ENCODE data around the gene ABCA12. TPM values are rescaled to one million over a fixed set of nuclear protein-coding genes. Genes with fewer than 3 reads are reported as not detected.

ABCA12 gene
- total RNA-seq, 2 experiments from 2014 or later: not detected

- no peak overlapping the region for H3K4me3 Mint-ChIP-seq
- H3K36me3 ChIP-seq (ENCODE audit: insufficient read depth, low read length): no peaks in the 10 kb centered on the region
- H3K27me3 Mint-ChIP-seq: peaks cover 20% of the 10 kb centered on the region
- H3K4me1 Mint-ChIP-seq (ENCODE audit: low read depth): no peaks in the 10 kb centered on the region
- TF ChIP-seq, protein P1, sequence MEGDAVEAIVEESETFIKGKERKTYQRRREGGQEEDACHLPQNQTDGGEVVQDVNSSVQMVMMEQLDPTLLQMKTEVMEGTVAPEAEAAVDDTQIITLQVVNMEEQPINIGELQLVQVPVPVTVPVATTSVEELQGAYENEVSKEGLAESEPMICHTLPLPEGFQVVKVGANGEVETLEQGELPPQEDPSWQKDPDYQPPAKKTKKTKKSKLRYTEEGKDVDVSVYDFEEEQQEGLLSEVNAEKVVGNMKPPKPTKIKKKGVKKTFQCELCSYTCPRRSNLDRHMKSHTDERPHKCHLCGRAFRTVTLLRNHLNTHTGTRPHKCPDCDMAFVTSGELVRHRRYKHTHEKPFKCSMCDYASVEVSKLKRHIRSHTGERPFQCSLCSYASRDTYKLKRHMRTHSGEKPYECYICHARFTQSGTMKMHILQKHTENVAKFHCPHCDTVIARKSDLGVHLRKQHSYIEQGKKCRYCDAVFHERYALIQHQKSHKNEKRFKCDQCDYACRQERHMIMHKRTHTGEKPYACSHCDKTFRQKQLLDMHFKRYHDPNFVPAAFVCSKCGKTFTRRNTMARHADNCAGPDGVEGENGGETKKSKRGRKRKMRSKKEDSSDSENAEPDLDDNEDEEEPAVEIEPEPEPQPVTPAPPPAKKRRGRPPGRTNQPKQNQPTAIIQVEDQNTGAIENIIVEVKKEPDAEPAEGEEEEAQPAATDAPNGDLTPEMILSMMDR (IDR thresholded peaks at IDR 0.05): no peak
- intact Hi-C loops (cut with DNase I, micrococcal nuclease): no loop called here
- no peaks in the 10 kb centered on the region for H3K27me3 ChIP-seq (ENCODE audit: control insufficient read depth in 1 of 2, insufficient read depth in 2 of 2, low read length in 2 of 2)
- no peak overlapping the region for H3K27ac ChIP-seq (ENCODE audit: low read depth in 1 of 2, low read length in 2 of 2)
- ChIA-PET POLR2A (no interaction called here), CTCF (no interaction called here)
- DNase-seq (no peak), ATAC-seq (ENCODE audit: poor library complexity) (no peak)
- H3K9me3 ChIP-seq (ENCODE audit: control insufficient read depth in 1 of 2, insufficient read depth in 1 of 2, low read length in 2 of 2): no peaks in the 10 kb centered on the region
- no peak overlapping the region for H3K4me3 ChIP-seq (ENCODE audit: low read length)
- H3K4me1 ChIP-seq (ENCODE audit: insufficient read depth, low read length): no peaks in the 10 kb centered on the region
- H3K27ac Mint-ChIP-seq: no peak overlapping the region
- no peaks in the 10 kb centered on the region for H3K36me3 Mint-ChIP-seq (ENCODE audit: low read depth)
- H3K9me3 Mint-ChIP-seq: no peaks in the 10 kb centered on the region
Observed at GRCh38 chr2:214889301-214889700, 249.1 kb downstream of the ABCA12 start.

GRCh38 chr2:214881647-214882202, 256.7 kb downstream of the ABCA12 start:
- Histone ChIP-seq H3K36me3 (ENCODE audit: insufficient read depth, low read length) (no peaks in the 10 kb centered on the region), H3K4me3 (ENCODE audit: low read length) (no peak overlapping the region), H3K9me3 (ENCODE audit: control insufficient read depth in 1 of 2, insufficient read depth in 1 of 2, low read length in 2 of 2) (no peaks in the 10 kb centered on the region), H3K4me1 (ENCODE audit: insufficient read depth, low read length) (no peaks in the 10 kb centered on the region), H3K27ac (ENCODE audit: low read depth in 1 of 2, low read length in 2 of 2) (no peak overlapping the region), H3K27me3 (ENCODE audit: control insufficient read depth in 1 of 2, insufficient read depth in 2 of 2, low read length in 2 of 2) (no peaks in the 10 kb centered on the region)
- intact Hi-C loops (cut with DNase I, micrococcal nuclease): no loop called here
- DNase-seq (no peak), ATAC-seq (ENCODE audit: poor library complexity) (no peak)
- no peaks in the 10 kb centered on the region for H3K36me3 Mint-ChIP-seq (ENCODE audit: low read depth)
- no peaks in the 10 kb centered on the region for H3K4me1 Mint-ChIP-seq (ENCODE audit: low read depth)
- H3K4me3 Mint-ChIP-seq: no peak overlapping the region
- POLR2A ChIA-PET: no interaction called here
- TF ChIP-seq, protein P1 (IDR thresholded peaks at IDR 0.05): no peak
- H3K27me3 Mint-ChIP-seq: peaks cover 19% of the 10 kb centered on the region
- no peaks in the 10 kb centered on the region for H3K9me3 Mint-ChIP-seq
- CTCF ChIA-PET: interaction anchor here (1.3 kb wide), 1 partner anchor 10 kb away, joined by 3 read pairs; no protein-coding TSS in a partner anchor
- H3K27ac Mint-ChIP-seq: no peak overlapping the region

Other genes with a start within 250 kb of the ABCA12 start
- gene ATIC, start 173.4 kb upstream of the ABCA12 start, total RNA-seq: 10 to 100 TPM; 40.5 to 43.3 TPM